GM11168 (cell line): ENCODE data around the gene PSMB3.

ENCODE experiments used
- in situ Hi-C: fragments of 300-500 bp; cut with MboI; formaldehyde crosslinking; loops from one replicate; pipeline ENCODE4 v1.12.0; 2022; ENCODE audit warnings: low sequenced_read_pairs; ENCODE audit not compliant: unreplicated experiment

PSMB3 gene

GRCh38 chr17:38732376-38733281 is 19.9 kb upstream of the PSMB3 start:
- in situ Hi-C loops, result loop anchor here (5.0 kb wide), 1 partner anchor 55 kb away; no protein-coding TSS in a partner anchor

DNA sequence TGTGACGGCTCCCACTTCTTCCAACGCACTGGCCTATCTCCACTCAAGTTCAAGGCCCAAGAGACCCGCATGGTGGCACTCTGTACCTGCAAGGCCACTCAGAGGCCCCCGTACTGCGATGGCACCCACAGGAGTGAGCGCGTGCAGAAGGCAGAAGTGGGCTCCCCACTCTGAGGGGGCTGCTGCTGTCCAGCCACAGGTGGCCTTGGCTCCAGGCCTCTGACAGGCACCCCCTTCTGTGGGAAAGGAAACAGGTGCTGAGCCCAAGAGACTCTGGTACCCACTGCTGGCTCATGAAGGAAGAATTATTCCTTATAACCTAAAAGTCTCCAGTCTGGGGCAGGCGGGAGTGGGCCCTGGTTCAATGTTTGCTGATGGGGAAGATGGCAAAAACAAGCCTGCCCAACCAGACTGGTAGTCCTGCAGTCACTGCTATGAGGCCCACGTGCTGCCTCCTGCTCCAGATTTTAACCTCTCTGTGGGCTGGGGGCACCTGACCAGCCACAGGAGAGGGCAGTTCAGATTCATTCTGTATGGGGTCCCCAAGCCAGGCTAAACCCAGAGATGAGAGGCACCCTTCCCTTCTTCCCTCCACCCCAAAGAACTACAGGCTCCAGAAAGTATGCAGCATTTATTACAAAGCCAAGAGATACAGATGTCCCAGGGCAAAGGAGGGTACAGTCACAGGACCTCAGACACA is 19.1 kb upstream of the PSMB3 start:
- in situ Hi-C loops, result loop anchor here (5.0 kb wide), 1 partner anchor 56 kb away; no protein-coding TSS in a partner anchor

DNA sequence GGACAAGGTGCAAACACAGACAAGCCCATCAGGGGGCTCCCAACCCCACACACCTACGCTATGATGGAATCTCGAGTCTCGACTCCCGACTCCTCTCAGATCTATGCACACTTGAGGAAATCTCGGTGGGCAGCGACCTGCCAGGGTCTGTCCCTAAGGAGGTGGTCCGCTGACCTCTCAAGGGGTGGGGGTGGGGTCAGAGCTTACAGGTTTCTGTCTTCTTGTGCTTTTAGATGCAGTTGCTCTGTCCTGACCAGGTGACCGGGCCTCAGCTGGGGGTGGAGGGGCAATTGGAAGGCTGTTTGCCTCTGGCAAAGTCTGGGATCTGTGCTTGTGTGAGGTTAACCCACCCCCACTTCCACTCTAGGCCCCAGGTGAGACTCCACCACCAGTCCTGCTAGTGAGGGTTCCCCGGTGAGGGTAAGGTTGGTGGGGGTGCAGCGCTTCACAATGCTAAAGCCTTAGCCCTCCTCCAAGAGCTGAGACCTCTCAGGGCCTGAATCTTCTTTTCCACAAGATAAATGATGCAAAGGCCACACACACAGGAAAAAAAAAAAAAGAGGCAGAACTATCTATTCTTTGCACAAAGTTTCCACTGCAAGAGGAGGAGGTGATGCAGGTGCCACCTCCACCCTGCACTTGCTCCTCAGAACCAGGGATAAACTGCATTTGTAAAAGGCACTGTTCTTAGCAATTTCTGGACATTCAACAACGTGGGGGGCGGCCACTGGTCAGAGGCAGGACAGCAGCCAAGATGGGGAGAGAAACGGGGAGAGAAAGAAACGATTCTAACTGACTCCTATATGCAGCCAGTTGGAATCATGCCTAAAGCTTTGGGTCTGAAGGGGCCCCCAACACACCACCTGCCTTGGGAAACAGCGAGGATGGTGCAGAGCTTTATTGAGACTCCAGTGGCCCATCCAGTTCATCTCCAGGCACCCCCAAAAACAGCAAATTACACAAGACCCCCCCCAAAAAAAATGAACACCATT is 18.3 kb upstream of the PSMB3 start:
- in situ Hi-C loops, result loop anchor here (5.0 kb wide), 1 partner anchor 57 kb away; no protein-coding TSS in a partner anchor

DNA sequence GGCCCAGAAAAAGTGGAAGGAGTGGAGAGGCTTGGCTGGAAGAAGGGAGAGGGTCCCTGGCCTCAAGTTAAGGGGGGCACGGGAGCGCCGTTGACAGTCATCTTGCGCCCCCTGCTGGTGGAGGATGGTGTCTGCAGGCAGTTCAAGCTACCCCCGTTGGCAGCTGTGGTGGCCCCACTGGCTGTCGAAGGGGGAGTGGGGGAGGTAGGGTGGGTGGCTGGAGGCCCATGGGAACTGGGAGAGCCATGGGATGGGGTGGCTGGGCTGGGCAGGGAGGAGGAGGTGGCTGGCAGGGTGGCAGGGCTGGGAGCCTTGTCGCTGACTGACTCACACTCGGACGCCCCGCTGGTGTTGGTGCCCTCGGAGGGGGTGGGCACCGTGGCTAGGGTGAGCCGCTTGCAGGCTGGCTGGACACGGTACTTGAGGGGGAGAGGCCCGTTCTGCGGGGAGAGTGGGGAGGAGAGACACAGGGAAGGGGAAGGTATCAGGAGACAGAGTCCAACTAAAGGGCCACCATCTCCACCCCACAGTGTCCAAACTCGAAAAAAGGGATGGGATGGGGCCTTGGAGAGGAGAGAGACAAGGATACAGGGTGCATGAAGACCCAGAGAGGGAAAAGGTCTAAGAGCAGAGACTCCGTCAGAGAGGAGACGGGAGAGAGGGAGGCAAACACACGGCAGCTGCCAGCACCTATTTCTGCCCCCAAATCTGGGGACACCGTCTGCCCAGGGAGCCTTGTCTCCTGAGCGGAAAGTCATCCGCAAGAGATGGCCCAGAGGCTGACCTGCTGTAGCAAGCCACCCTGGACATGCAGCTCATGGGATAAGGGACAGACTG is 17.2 kb upstream of the PSMB3 start:
- in situ Hi-C loops, result no loop called here

GRCh38 chr17:38738007-38738662 is 14.4 kb upstream of the PSMB3 start:
- in situ Hi-C loops, result no loop called here

GRCh38 chr17:38738686-38739085 is 13.9 kb upstream of the PSMB3 start:
- in situ Hi-C loops, result no loop called here

- in situ Hi-C loops, result no loop called here
These were observed 13.2 kb upstream of the PSMB3 start for GRCh38 chr17:38739305-38739704.

GRCh38 chr17:38740044-38740443 is 12.5 kb upstream of the PSMB3 start:
- in situ Hi-C loops, result no loop called here

DNA sequence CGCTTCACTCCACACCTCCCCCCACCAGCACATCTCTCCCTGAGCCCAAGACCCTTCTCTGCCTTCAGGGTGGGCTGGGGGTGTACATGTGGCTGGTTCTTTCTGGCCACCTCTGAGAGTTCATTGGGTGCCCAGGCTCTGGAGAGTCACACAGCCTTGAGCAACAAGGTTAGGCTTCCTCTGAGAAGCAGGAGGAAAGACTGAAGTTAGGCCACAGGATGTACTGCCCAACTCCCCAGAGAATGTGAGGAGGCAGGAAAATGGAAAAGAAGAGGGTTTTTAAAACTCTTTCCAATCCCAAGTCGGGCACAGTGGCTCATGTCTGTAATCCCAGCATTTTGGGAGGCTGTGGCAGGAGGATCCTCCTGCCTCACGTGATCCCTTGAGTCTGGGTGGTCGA is 11.7 kb upstream of the PSMB3 start:
- in situ Hi-C loops, result no loop called here

- in situ Hi-C loops, result no loop called here
These were observed 11.1 kb upstream of the PSMB3 start for GRCh38 chr17:38741461-38741860.

DNA sequence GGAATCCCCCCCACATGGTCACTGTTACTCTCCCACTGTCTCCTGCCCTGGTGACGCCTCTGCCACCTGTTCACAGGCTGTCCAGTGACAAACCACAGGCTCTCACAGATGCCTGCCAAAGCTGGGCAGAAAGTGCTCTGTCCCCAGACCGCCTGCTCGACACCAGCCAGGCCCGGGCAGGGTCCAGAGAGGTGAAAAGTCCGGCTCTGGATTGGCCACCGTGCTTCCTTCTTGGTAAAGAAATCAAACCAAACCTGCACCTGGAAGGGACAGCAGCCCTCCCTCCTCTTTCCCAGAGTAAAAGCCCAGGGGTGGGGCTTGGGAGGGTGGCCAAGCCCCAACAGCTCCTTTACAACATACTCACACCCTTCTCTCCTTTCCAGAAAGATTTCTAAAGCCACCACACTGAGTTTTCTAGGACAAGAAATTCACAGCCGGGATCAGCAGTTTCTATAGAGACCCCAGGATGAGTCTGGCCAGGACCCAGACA is 10.6 kb upstream of the PSMB3 start:
- in situ Hi-C loops, result no loop called here

DNA sequence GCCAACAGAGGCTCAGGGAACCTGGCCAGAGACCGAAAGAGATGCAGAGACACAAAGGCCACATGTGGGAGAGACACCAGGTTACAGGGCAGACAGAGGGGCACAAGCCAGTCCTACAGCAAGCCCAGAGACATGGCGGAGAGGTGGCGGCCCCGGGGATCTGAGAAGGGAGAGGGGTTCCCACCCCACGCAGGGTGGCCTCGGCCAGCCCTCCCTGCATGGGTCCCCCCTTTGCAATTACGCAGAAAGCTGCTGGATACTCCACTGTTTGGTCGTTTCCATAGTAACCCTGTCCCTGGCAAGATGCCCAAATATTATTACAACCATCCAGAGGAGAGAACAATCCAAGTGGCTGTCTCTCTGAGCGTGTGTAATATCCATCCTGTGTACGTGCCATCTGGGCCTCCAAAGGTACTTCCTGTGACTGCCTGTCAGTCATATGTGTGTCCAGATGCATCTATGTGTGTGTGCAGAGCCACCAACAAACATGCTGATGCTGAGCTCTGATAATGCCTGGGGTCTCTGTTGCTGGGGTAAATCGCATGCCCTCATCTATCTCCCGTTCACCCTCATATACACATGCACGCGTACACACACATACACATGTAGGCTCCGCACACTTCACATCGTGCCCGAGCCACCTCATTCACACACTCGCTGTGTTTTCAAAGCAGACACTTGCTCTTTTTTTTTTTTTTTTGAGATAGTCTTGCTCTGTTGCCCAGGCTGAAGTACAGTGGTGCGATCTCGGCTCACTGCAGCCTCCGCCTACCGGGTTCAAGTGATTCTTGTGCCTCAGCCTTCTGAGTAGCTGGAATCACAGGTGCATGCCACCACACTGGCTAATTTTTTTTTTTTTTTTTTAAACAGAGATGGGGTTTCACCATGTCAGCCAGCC is 9.9 kb upstream of the PSMB3 start:
- in situ Hi-C loops, result no loop called here

DNA sequence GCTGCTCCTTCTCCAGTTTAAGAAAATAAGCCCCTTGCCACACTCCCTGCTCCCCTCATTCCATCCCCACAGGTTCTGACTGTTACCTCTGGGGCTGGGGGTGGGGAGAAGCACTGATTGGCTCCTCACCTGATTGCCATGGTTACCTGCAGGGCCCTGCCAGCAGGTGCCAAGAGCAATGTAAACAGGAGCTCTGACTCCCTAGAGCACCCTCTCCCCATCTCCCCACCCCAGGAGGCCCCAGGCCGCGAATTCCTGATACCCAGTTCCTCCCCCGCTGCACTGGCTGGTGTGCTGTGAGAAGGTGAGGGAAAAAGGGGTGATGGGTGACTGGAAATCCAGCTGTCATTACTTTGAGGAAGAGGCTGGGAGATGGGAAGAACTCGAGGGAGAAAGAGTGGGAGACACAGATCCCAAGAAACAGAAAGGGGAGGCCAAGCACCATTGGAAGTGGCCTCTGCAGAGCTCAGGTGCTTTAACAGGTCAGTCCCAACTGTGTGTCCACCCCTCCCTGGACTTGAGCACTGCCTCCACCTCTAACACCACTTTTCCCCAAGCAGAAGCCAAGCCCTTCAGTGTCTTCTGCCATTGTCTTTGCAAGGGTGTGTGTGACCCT is 8.9 kb upstream of the PSMB3 start:
- in situ Hi-C loops, result no loop called here

GRCh38 chr17:38745545-38745944 is 7.0 kb upstream of the PSMB3 start:
- in situ Hi-C loops, result no loop called here

GRCh38 chr17:38746004-38746848 is 6.3 kb upstream of the PSMB3 start:
- in situ Hi-C loops, result no loop called here

DNA sequence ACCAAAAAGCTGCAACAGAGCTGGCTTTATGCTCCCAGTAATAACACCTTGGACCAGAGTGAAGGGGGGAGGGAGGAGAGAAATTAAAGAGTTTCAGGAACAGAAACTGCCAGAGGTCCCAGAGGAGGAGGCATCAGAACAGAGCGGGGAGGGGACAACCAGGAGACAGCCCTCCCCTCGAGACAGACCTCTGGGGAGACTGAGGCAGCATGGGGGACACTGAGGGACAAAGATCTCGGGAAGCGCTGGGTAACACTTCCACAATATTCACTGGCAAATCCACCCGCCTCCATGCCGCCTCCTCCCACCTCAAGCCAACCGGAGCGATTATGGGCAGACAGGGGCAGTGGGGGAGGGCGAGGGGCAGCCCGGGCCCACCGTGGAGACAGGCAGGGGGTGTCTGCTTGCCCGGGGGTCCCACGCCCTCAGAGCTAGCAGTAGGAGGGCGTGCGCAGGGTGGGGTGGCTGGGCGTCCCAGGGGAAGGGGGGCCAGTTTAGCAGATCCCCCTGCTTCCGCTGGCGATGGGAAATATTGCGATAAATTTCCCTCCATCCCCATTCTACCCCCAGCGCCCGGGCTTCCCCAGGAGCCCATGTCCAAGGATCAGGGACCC is 5.6 kb upstream of the PSMB3 start:
- in situ Hi-C loops, result no loop called here
